ENCODE measurements around the gene ZNF292.
A peak's percentile ranks its signal among the peaks of the same experiment; 100 is the strongest.

The ZNF292 gene

GRCh38 chr6:87164004-87164403 is 8.6 kb downstream of the ZNF292 start:
- no peak for DNase-seq

GRCh38 chr6:87164506-87164905 is 9.1 kb downstream of the ZNF292 start:
- DNase-seq, result peak; percentile 17

- DNase-seq, result no peak
Measured at GRCh38 chr6:87165185-87165584, 9.8 kb downstream of the ZNF292 start.

- DNase-seq, result no peak
Measured at GRCh38 chr6:87171938-87172633, 16.7 kb downstream of the ZNF292 start.

- DNase-seq, result no peak
Measured at GRCh38 chr6:87174078-87174579, 18.8 kb downstream of the ZNF292 start.

- DNase-seq, result no peak
Measured at GRCh38 chr6:87176493-87176892, 21.1 kb downstream of the ZNF292 start.

- no peak for DNase-seq
Measured at GRCh38 chr6:87180105-87180728, 24.9 kb downstream of the ZNF292 start.

- DNase-seq, result no peak
Measured at GRCh38 chr6:87181903-87182302, 26.5 kb downstream of the ZNF292 start.

- DNase-seq, result no peak
Measured at GRCh38 chr6:87182321-87182720, 27.0 kb downstream of the ZNF292 start.

GRCh38 chr6:87182940-87183339 is 27.6 kb downstream of the ZNF292 start:
- DNase-seq, result no peak

- DNase-seq, result peak; percentile 52
Measured at GRCh38 chr6:87183687-87184086, 28.3 kb downstream of the ZNF292 start.

- no peak for DNase-seq
Measured at GRCh38 chr6:87184762-87185250, 29.4 kb downstream of the ZNF292 start.

- no peak for DNase-seq
Measured at GRCh38 chr6:87196275-87196842, 41.0 kb downstream of the ZNF292 start.

GRCh38 chr6:87197547-87197946 is 42.2 kb downstream of the ZNF292 start:
- DNase-seq, result no peak

GRCh38 chr6:87198022-87198810 is 42.9 kb downstream of the ZNF292 start:
- DNase-seq, result peak; percentile 7

- DNase-seq, result no peak
Measured at GRCh38 chr6:87199787-87200186, 44.4 kb downstream of the ZNF292 start.

- no peak for DNase-seq
Measured at GRCh38 chr6:87200469-87201175, 45.3 kb downstream of the ZNF292 start.

GRCh38 chr6:87203448-87204023 is 48.2 kb downstream of the ZNF292 start:
- DNase-seq, result no peak

- DNase-seq, result no peak
Measured at GRCh38 chr6:87209812-87210211, 54.4 kb downstream of the ZNF292 start.

- DNase-seq, result no peak
Measured at GRCh38 chr6:87210979-87211378, 55.6 kb downstream of the ZNF292 start.

GRCh38 chr6:87212596-87212995 is 57.2 kb downstream of the ZNF292 start:
- no peak for DNase-seq

- DNase-seq, result no peak
Measured at GRCh38 chr6:87213364-87213763, 58.0 kb downstream of the ZNF292 start.

All from fibroblast of skin of back (primary cell).